Keratinocyte (primary cell): ENCODE measurements around the gene NIN. TPM values are rescaled to one million over a fixed set of nuclear protein-coding genes. Genes with fewer than 3 reads are reported as not detected.

Experiments
- DNase-seq: peaks from one replicate; pipeline ENCODE4 v3.0.0-alpha.2; 2011; ENCODE audit warnings: low read depth, missing footprints, low spot score
- FAIRE-seq: peaks from 2 replicates; lab custom pipeline; 2011; peaks lifted over from hg19 to GRCh38; lab: Jason Lieb, UNC
- H2AFZ ChIP-seq: 2 replicates; pipeline ENCODE4 v1.6.0; 2012; ENCODE audit warnings: low read length, control low read depth, inconsistent platforms; ENCODE audit not compliant: control insufficient read depth
- H3K27ac ChIP-seq: 2 replicates; pipeline ENCODE4 v1.5.1; 2011; ENCODE audit warnings: low read length; ENCODE audit not compliant: control insufficient read depth, insufficient read depth
- H3K27me3 ChIP-seq: 3 replicates; pipeline ENCODE4 v1.6.0; 2011; ENCODE audit warnings: low read length; ENCODE audit not compliant: control insufficient read depth, insufficient read depth; ENCODE audit errors: extremely low read depth
- H3K36me3 ChIP-seq, 2 experiments: 2 replicates in 1 of 2; 3 replicates in 1 of 2; pipeline ENCODE4 v1.5.1; 2011; ENCODE audit warnings: low read length in 2 of 2, mild to moderate bottlenecking in 1 of 2; ENCODE audit not compliant: control insufficient read depth in 2 of 2, insufficient read depth in 2 of 2; ENCODE audit errors: extremely low read depth in 1 of 2
- H3K4me1 ChIP-seq: 3 replicates; pipeline ENCODE4 v1.5.1; 2011; ENCODE audit warnings: low read length; ENCODE audit not compliant: control insufficient read depth, insufficient read depth; ENCODE audit errors: extremely low read depth
- H3K4me2 ChIP-seq: 3 replicates; pipeline ENCODE4 v1.6.0; 2011; ENCODE audit warnings: low read depth, low read length; ENCODE audit not compliant: control insufficient read depth, insufficient read depth; ENCODE audit errors: extremely low read depth
- H3K4me3 ChIP-seq, 3 experiments: fragments of 200-600 bp in 1 of 3; sonication (generic) in 1 of 3; 2 replicates in 2 of 3; 3 replicates in 1 of 3; pipeline ENCODE4 v1.5.1; 2011 to 2016; ENCODE audit warnings: low read length in 3 of 3, mild to moderate bottlenecking in 3 of 3, control low read depth in 2 of 3, inconsistent platforms in 1 of 3, low read depth in 1 of 3, mixed read lengths in 1 of 3, mixed run types in 1 of 3, moderate library complexity in 1 of 3; ENCODE audit not compliant: control insufficient read depth in 2 of 3, insufficient read depth in 2 of 3; ENCODE audit errors: extremely low read depth in 1 of 3
- H3K79me2 ChIP-seq: 2 replicates; pipeline ENCODE4 v1.6.0; 2012; ENCODE audit warnings: low read length; ENCODE audit not compliant: control insufficient read depth, insufficient read depth
- H3K9ac ChIP-seq: 3 replicates; pipeline ENCODE4 v1.6.0; 2011; ENCODE audit warnings: low read length; ENCODE audit not compliant: control insufficient read depth, insufficient read depth; ENCODE audit errors: extremely low read depth
- H3K9me1 ChIP-seq: 3 replicates; pipeline ENCODE4 v1.6.0; 2011; ENCODE audit warnings: low read length; ENCODE audit not compliant: control insufficient read depth, insufficient read depth; ENCODE audit errors: extremely low read depth
- H3K9me3 ChIP-seq: 2 replicates; pipeline ENCODE4 v1.5.1; 2012; ENCODE audit warnings: low read depth, low read length; ENCODE audit not compliant: control insufficient read depth
- H4K20me1 ChIP-seq: 3 replicates; pipeline ENCODE4 v1.6.0; 2011; ENCODE audit warnings: low read length; ENCODE audit not compliant: control insufficient read depth, insufficient read depth; ENCODE audit errors: extremely low read depth
- EZH2 ChIP-seq: IDR thresholded peaks from one replicate; pipeline ENCODE4 v1.6.1; 2012; ENCODE audit warnings: inconsistent platforms, mild to moderate bottlenecking, low read length, moderate library complexity
- dilution Hi-C: fragments of 300-500 bp; cut with MboI; formaldehyde crosslinking; loops from one replicate; pipeline ENCODE4 v1.7.0; 2020; ENCODE audit warnings: low sequenced_read_pairs; ENCODE audit not compliant: extremely low pct_ligation_motif_present
- polyA plus RNA-seq, 5 experiments: library from polyadenylated mRNA; depleted of rRNA in 3 of 5; stranded (reverse) in 3 of 5; stranded (forward) in 1 of 5; unstranded in 1 of 5; fragments of >200 nt; gene quantifications; 1 replicate in 1 of 5; 2 replicates in 3 of 5; 3 replicates in 1 of 5; pipeline versions ENCODE4 v1.2.1 to v1.2.3, GENCODE V29; 2011 to 2012; ENCODE audit warnings: missing spikeins in 2 of 5, low read depth in 1 of 5, low replicate concordance in 1 of 5
- TF ChIP-seq, protein P1 (sequence below), 3 experiments: IDR thresholded peaks in 1 of 3; conservative IDR thresholded peaks in 1 of 3; optimal IDR thresholded peaks in 1 of 3; 2 replicates in 2 of 3; 3 replicates in 1 of 3; pipeline versions ENCODE3 to v1.5.1; 2011; ENCODE audit warnings: low read length in 3 of 3, mild to moderate bottlenecking in 3 of 3, moderate library complexity in 2 of 3, control low read depth in 1 of 3, inconsistent platforms in 1 of 3; ENCODE audit not compliant: insufficient read depth in 2 of 3; ENCODE audit errors: extremely low read depth in 1 of 3

Gene NIN
- polyA plus RNA-seq, 1 donor (not counting 4 experiments of a cell fraction or from before 2014, with no cell fraction given), result 15.2 TPM

GRCh38 chr14:50741567-50741966 is 89.4 kb downstream of the NIN start:
- DNase-seq (no peak), FAIRE-seq (peak; percentile 71)
- TF ChIP-seq EZH2, result no peak
- TF ChIP-seq, protein P1, sequence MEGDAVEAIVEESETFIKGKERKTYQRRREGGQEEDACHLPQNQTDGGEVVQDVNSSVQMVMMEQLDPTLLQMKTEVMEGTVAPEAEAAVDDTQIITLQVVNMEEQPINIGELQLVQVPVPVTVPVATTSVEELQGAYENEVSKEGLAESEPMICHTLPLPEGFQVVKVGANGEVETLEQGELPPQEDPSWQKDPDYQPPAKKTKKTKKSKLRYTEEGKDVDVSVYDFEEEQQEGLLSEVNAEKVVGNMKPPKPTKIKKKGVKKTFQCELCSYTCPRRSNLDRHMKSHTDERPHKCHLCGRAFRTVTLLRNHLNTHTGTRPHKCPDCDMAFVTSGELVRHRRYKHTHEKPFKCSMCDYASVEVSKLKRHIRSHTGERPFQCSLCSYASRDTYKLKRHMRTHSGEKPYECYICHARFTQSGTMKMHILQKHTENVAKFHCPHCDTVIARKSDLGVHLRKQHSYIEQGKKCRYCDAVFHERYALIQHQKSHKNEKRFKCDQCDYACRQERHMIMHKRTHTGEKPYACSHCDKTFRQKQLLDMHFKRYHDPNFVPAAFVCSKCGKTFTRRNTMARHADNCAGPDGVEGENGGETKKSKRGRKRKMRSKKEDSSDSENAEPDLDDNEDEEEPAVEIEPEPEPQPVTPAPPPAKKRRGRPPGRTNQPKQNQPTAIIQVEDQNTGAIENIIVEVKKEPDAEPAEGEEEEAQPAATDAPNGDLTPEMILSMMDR (optimal IDR thresholded peaks at IDR 0.05 in 1 of 3, IDR thresholded peaks at IDR 0.05 in 1 of 3, conservative IDR thresholded peaks at IDR 0.05 in 1 of 3; ENCODE audit: extremely low read depth in 1 of 3, insufficient read depth in 2 of 3, low read length in 3 of 3), result no peak
- dilution Hi-C loops, result no loop called here
- Histone ChIP-seq H3K27ac (peak overlapping the region; percentile 10), H2AFZ (peak overlapping the region; percentile 59), H3K79me2 (no peaks in the 10 kb centered on the region), H3K9ac (no peak overlapping the region), H3K9me1 (no peaks in the 10 kb centered on the region), H4K20me1 (no peaks in the 10 kb centered on the region), H3K36me3 (peaks cover 13 to 20% of the 10 kb centered on the region in 2 experiments), H3K4me2 (no peak overlapping the region), H3K9me3 (no peaks in the 10 kb centered on the region), H3K27me3 (no peaks in the 10 kb centered on the region), H3K4me3 (no peak overlapping the region), H3K4me1 (peaks cover 10% of the 10 kb centered on the region)

GRCh38 chr14:50740856-50741255 is 90.1 kb downstream of the NIN start:
- H3K27ac ChIP-seq, result no peak overlapping the region
- H3K36me3 ChIP-seq, result peaks cover 13 to 23% of the 10 kb centered on the region in 2 experiments
- no peak for FAIRE-seq
- no peaks in the 10 kb centered on the region for H3K9me3 ChIP-seq
- dilution Hi-C loops, result no loop called here
- H4K20me1 ChIP-seq, result no peaks in the 10 kb centered on the region
- no peaks in the 10 kb centered on the region for H3K27me3 ChIP-seq
- H2AFZ ChIP-seq, result no peak overlapping the region
- TF ChIP-seq, protein P1 (optimal IDR thresholded peaks at IDR 0.05 in 1 of 3, IDR thresholded peaks at IDR 0.05 in 1 of 3, conservative IDR thresholded peaks at IDR 0.05 in 1 of 3; ENCODE audit: extremely low read depth in 1 of 3, insufficient read depth in 2 of 3, low read length in 3 of 3), result no peak
- TF ChIP-seq EZH2, result no peak
- H3K4me1 ChIP-seq, result peaks cover 10% of the 10 kb centered on the region
- H3K9ac ChIP-seq, result no peak overlapping the region
- no peak for DNase-seq
- H3K4me2 ChIP-seq, result no peak overlapping the region
- H3K4me3 ChIP-seq, result no peak overlapping the region
- H3K9me1 ChIP-seq, result no peaks in the 10 kb centered on the region
- H3K79me2 ChIP-seq, result no peaks in the 10 kb centered on the region
